ENCODE measurements around the gene RIC8A.
A peak's percentile ranks its signal among the peaks of the same experiment; 100 is the strongest.
"Not testable (repeated sequence)": the region's sequence is repeated elsewhere in the genome, so short reads cannot be mapped to it uniquely, and the experiment has no call there.

Gene RIC8A

GRCh38 chr11:207208-207862 is at the start of gene RIC8A, which contains the start of gene BET1L:
Gene RIC8A, plus strand, starts transcription at chr11:207708. Its CDS starts 1,147 bp downstream, at chr11:208855.
Gene BET1L, minus strand, starts transcription at chr11:207399. Its CDS starts 78 bp downstream, at chr11:207321.
- peak; percentile 96 for DNase-seq (ENCODE audit: low read depth in 2 of 2)

DNA sequence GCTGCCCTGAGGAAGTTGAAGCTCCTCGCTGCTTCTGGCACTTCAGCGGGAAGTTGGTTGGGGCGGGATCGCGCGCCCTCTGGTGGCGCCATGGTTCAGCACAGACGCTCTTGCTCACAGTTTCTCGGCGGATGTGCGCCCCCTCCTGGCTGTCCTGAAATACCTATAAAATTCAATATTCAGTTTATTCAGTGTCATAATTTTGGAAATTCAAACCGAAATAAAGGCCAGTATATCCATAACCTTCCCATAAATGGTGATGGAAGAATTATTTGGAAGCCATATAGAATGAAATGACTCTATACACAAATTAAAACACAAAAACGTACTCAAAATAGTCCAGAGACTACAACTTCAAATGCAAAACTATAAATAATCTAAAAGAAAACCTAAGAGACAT is 27.3 kb upstream of the RIC8A start:
- DNase-seq (ENCODE audit: low read depth in 2 of 2), result not testable (repeated sequence)

DNA sequence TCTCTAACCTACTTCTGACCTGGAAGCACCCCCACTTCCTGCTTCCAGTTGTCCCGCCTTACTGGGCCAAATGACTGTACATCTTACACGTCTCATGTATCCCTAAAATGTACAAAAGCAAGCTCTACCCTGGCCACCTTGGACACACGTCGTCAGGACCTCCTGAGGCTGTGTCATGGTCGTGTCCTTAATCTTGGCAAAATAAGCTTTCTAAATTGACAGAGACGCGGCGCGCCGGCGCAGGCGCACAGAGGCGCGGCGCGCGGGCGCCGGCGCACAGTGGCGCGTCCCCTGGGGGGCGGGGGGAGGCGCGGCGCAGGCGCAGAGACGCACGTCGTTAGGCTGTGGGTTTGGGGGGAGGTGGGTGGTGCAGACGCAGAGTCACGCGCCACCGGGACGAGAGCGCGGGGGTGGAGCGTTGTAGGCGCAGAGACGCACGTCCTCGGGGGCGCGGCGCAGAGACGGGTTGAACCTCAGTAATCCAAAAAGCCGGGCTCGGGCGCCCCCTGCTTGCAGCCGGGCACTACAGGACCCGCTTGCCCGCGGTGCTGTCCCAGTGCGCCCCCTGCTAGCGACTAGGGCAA is 18.2 kb upstream of the RIC8A start:
- DNase-seq (ENCODE audit: low read depth in 2 of 2), result not testable (repeated sequence)

- not testable (repeated sequence) for DNase-seq (ENCODE audit: low read depth in 2 of 2)
Observed at GRCh38 chr11:189843-190311, 17.6 kb upstream of the RIC8A start.

- DNase-seq (ENCODE audit: low read depth in 2 of 2), result not testable (repeated sequence)
Observed at GRCh38 chr11:190546-190945, 17.0 kb upstream of the RIC8A start.

GRCh38 chr11:191490-192478 is 15.7 kb upstream of the RIC8A start:
- peak in 1 of 2 donors; percentile 53 for DNase-seq (ENCODE audit: low read depth in 2 of 2)

GRCh38 chr11:192674-193128 is 14.8 kb upstream of the RIC8A start, which contains the start of gene SCGB1C1:
Gene SCGB1C1, plus strand, starts transcription at chr11:193078. Its CDS starts 22 bp downstream, at chr11:193100.
- not testable (repeated sequence) for DNase-seq (ENCODE audit: low read depth in 2 of 2)

- not testable (repeated sequence) for DNase-seq (ENCODE audit: low read depth in 2 of 2)
Observed at GRCh38 chr11:193481-193880, 14.0 kb upstream of the RIC8A start.

DNA sequence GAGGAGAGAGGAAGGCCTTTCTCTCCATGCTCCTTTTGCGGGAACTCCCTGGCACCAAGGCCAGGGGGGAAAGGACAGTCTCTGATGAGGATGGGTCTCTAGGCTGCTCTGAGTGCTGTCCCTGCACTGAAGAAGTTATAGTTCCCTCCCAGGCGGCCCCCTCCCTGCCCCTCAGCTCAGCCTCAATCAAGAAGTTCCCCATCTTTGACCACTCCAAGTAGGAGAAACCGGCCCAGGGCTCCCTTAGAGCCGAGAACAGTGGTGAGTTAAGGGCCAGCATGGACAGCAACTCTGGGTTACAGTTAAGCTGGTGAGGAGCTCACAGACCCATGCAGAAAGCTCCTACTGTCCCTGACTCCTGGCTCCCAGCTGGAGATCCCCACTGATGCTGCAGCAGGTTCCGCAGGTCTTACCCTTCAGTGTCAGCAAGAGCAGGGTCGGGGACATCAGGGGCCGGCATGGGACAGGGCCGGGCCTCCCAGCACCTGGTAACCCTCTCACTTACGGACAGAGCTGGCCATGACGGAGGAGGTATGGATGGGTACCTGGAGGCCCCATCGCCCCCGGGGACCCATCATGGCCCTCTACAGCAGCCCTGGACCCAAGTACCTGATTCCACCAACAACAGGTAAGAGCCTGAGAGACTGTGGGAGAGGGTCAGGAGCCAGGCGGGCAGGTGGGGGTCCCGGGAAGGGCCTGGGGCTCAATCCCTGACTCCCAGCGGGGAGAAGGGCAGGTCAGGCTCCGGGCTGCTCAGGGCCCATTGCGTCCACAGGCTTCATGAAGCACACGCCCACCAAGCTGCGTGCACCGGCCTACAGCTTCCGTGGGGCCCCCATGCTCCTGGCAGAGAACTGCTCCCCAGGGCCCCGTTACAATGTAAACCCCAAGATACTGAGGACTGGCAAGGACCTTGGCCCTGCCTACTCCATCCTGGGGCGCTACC is 10.4 kb upstream of the RIC8A start:
- no peak for DNase-seq (ENCODE audit: low read depth in 2 of 2)

GRCh38 chr11:197741-198235 is 9.7 kb upstream of the RIC8A start:
- DNase-seq (ENCODE audit: low read depth in 2 of 2), result no peak

GRCh38 chr11:198236-198806 is 9.2 kb upstream of the RIC8A start:
- DNase-seq (ENCODE audit: low read depth in 2 of 2), result no peak

- DNase-seq (ENCODE audit: low read depth in 2 of 2), result no peak
Observed at GRCh38 chr11:199004-199581, 8.4 kb upstream of the RIC8A start.

DNA sequence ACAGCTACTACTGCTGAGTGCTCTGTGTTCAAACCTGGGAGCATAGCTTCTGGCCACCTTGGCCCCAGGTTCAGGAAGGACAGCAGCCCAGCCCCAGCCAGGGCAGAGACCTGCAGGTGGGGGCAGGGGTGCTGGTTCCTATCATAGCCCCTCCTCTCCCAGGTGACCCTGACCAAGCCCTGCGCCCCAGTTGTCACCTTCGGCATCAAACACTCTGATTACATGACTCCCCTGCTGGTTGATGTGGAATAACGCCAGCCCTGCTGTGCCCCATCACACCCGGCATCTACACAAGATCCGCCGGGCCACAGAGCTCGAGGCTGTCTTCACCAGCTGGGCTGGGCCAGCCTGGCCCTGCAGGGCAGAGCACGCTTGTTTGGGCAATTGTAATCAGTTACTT is 7.7 kb upstream of the RIC8A start:
- no peak for DNase-seq (ENCODE audit: low read depth in 2 of 2)

GRCh38 chr11:200224-201003 is 7.1 kb upstream of the RIC8A start:
- DNase-seq (ENCODE audit: low read depth in 2 of 2), result no peak

DNA sequence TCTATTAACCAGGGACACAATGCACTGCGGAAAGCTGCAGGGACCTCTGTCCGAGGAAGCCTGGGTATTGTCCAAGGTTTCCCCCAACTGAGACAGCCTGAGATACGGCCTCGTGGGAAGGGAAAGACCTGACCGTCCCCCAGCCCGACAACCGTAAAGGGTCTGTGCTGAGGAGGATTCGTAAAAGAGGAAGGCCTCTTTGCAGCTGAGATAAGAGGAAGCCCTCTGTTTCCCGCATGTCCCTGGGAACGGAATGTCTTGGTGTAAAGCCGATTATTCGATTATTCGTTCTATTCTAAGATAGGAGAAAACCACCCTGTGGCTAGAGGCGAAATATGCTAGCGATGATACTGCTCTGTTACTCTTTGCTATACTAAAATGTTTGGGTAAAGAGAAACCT is 5.5 kb upstream of the RIC8A start:
- DNase-seq (ENCODE audit: low read depth in 2 of 2), result no peak

GRCh38 chr11:202490-202889 is 5.0 kb upstream of the RIC8A start:
- DNase-seq (ENCODE audit: low read depth in 2 of 2), result no peak

DNA sequence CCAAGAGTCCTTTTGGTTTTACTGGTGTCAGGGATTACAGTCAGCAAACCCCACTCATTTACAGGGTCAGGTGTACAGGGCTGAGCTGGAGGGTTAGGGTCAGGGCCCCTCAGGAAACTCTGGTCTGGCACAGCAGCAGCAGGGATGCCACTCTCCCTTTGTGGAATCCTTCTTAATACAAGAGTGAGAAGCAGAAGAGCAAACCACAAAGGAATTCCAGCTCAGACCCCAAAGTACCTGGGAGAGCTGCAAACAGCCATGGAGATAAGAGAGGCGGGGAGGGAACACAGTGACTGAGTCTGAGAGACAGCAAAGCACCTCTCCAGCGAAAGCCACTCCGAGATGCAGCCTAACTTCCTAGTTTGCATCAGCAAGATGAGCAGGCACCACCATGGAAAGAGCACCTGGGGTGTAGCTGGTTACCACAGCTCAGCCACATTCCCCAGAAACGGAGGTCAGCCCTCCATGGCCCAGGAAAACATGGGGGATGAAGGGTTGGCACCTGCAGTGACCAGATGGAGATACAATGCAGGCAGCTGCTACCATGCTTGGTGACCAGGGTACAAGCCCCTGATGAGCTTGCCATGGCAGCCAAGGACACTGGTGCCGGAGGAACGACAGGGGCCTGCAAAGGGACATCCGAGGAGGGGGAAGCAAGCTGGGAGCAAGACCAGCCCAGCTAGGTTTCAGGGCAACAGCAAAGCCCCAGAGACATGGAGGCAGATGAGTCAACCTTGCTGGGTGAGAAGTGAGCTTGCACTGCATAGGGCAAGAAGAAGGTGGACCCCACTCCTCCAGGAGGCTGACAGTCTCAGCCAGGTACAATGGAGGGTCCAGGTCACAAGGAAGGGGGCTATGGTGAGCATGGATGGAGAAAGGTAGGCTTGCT is 4.2 kb upstream of the RIC8A start:
- no peak for DNase-seq (ENCODE audit: low read depth in 2 of 2)

GRCh38 chr11:203945-204586 is 3.4 kb upstream of the RIC8A start:
- no peak for DNase-seq (ENCODE audit: low read depth in 2 of 2)

Data from activated CD8-positive, alpha-beta memory T cell treated with anti-CD3 and anti-CD28 coated beads for 4 hours (primary cell).